ENCODE results near the gene NECAB2.

NECAB2 gene

DNA sequence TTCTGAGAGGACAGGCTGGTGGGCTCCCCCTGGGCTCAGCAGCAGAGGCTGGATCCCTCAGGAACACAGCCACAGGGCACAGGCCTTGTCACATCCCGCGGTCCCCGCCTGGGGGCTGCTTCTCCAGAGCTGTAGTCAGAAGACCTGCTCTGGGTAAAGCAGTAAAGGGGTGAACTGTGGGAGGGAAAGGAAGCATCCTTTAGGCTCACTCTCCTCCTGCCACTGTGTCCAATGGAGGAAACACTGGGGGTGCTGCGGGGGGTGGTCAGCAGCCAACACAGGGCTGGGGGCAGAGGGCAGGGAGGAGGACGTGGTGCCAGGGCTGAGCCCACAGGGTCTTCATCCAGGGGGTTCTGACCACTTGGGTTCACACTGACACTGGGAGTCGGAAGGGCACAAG lies 79.6 kb downstream of the NECAB2 start:
- no peak for DNase-seq

- no peak for DNase-seq
Measured at GRCh38 chr16:84048270-84048669, 80.2 kb downstream of the NECAB2 start.

- DNase-seq = no peak
Measured at GRCh38 chr16:84048871-84049270, 80.8 kb downstream of the NECAB2 start.

DNA sequence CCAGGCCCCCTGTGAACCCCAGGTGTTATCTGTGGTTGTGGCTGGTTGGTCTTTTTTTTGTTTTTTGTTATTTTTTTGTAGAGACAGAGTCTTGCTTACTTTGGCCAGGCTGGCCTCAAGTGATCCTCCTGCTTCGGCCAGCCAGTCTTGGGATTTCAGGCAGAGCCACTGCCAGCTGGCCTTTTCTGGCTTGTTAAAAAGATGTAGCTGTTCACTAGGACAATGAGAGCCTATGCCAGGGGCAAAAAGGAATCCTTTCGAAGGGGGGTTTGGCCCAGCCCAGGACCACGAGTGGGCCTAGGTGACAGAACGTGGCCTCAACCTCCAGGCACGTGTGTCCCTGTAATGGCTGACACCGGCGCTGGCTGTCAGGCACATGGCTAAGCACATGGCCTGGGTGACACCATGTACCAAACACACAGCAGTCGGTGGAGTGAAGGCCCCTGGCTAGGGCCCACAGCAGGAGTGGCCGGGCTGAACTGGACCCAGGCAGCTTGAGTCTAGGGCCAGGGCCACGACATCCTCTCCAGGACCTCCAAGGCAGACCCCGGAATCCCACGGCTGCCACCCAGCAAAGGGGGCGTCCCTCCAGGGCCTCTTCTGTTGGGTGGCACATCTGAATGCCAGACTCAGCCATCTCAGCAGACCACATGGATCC lies 81.5 kb downstream of the NECAB2 start:
- no peak for DNase-seq

DNA sequence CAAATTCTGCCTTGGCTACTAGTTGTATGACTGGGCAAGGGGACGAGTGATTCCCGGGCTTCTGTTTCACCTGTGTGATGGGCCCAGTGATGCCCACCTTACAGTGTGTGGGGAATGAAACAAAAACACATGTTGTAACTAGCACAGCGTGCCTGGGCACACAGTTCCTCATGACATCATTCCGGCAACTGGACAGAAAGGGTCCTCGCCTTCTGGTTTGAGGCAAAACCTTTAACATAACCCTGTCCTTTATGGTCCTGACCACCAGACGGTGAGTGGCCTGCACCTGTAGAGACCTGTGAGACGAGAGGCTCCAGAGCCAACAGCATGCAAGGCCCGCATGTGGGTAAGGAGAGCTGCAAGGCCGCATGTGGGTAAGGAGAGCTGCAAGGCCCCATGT lies 82.3 kb downstream of the NECAB2 start:
- no peak for DNase-seq

GRCh38 chr16:84052071-84052622 lies 84.1 kb downstream of the NECAB2 start:
- DNase-seq = no peak
